ENCODE data around the gene DBN1. TPM values are rescaled to one million over a fixed set of nuclear protein-coding genes. Genes with fewer than 3 reads are reported as not detected.

Gene DBN1
- total RNA-seq, 2 donors from 2014 or later = 9.3 to 18.8 TPM

GRCh38 chr5:177414481-177414880 lies 59.0 kb downstream of the DBN1 start:
- no peak overlapping the region for H3K4me3 ChIP-seq
- intact Hi-C loops (cut with DNase I) = no loop called here
- no peak for TF ChIP-seq CTCF (IDR thresholded peaks at IDR 0.05)

GRCh38 chr5:177412603-177413233 lies 60.7 kb downstream of the DBN1 start:
- Histone ChIP-seq H3K4me3 (no peak overlapping the region), H3K9me3 (no peaks in the 10 kb centered on the region), H3K36me3 (no peaks in the 10 kb centered on the region), H3K27ac (no peak overlapping the region), H3K4me1 (no peaks in the 10 kb centered on the region), H3K9ac (ENCODE audit: low read depth in 2 of 2, low read length in 2 of 2) (no peak overlapping the region), H3K27me3 (no peaks in the 10 kb centered on the region)
- no peak for DNase-seq
- TF ChIP-seq CTCF (IDR thresholded peaks at IDR 0.05) = no peak
- intact Hi-C loops (cut with DNase I) = no loop called here

More at GRCh38 chr5:177414481-177414880, 59.0 kb downstream of the DBN1 start:
- H3K27me3 ChIP-seq = no peaks in the 10 kb centered on the region
- no peaks in the 10 kb centered on the region for H3K4me1 ChIP-seq
- H3K9ac ChIP-seq (ENCODE audit: low read depth in 2 of 2, low read length in 2 of 2) = no peak overlapping the region
- no peak overlapping the region for H3K27ac ChIP-seq
- H3K36me3 ChIP-seq = no peaks in the 10 kb centered on the region
- no peak for DNase-seq
- H3K9me3 ChIP-seq = no peaks in the 10 kb centered on the region

- TF ChIP-seq CTCF (IDR thresholded peaks at IDR 0.05) = no peak
- intact Hi-C loops (cut with DNase I) = no loop called here
Measured at GRCh38 chr5:177410575-177410974, 62.9 kb downstream of the DBN1 start.

GRCh38 chr5:177409043-177409801 lies 64.2 kb downstream of the DBN1 start, which contains the start of gene F12:
F12 (minus strand) TSS chr5:177409564; CDS start chr5:177409527, 37 bp downstream.
- peaks cover 8% of the 10 kb centered on the region for H3K4me1 ChIP-seq
- intact Hi-C loops (cut with DNase I) = loop anchor here (5.0 kb wide), 1 partner anchor 88 kb away; the partner anchor contains the start of gene PDLIM7
- no peaks in the 10 kb centered on the region for H3K9me3 ChIP-seq
- DNase-seq = no peak
- no peak within 1 kb of the TSS for H3K27ac ChIP-seq
- no peaks in the 10 kb centered on the region for H3K36me3 ChIP-seq
- H3K4me3 ChIP-seq = no peak within 1 kb of the TSS
- TF ChIP-seq CTCF (IDR thresholded peaks at IDR 0.05) = no peak
- no peak within 1 kb of the TSS for H3K9ac ChIP-seq (ENCODE audit: low read depth in 2 of 2, low read length in 2 of 2)
- no peaks in the 10 kb centered on the region for H3K27me3 ChIP-seq

More at GRCh38 chr5:177410575-177410974, 62.9 kb downstream of the DBN1 start:
- H3K9me3 ChIP-seq = no peaks in the 10 kb centered on the region
- DNase-seq = no peak
- H3K36me3 ChIP-seq = no peaks in the 10 kb centered on the region
- H3K4me3 ChIP-seq = no peak overlapping the region
- H3K4me1 ChIP-seq = no peaks in the 10 kb centered on the region
- no peaks in the 10 kb centered on the region for H3K27me3 ChIP-seq
- H3K27ac ChIP-seq = no peak overlapping the region
- no peak overlapping the region for H3K9ac ChIP-seq (ENCODE audit: low read depth in 2 of 2, low read length in 2 of 2)

Other genes with a start within 250 kb of the DBN1 start
- gene RAB24, start 169.9 kb downstream of the DBN1 start, total RNA-seq = 10 to 100 TPM; 32.9 to 39.5 TPM
- gene PRELID1, start 169.8 kb downstream of the DBN1 start, total RNA-seq = 100 to 1,000 TPM; 245 to 396 TPM
- gene MXD3, start 161.7 kb downstream of the DBN1 start, total RNA-seq = 10 to 100 TPM in 1 of 2 donors, 1 to 10 TPM in 1; 9.3 to 36.4 TPM
- 100 to 1,000 TPM; 137 to 185 TPM for gene LMAN2, start 122.0 kb downstream of the DBN1 start, total RNA-seq
- 10 to 100 TPM in 1 of 2 donors, 1 to 10 TPM in 1; 9.1 to 10.1 TPM for gene RGS14, start 115.7 kb downstream of the DBN1 start, total RNA-seq
- gene SLC34A1, start 89.2 kb downstream of the DBN1 start, total RNA-seq = not detected
- not detected for gene PFN3, start 73.0 kb downstream of the DBN1 start, total RNA-seq
- gene F12, start 64.1 kb downstream of the DBN1 start, total RNA-seq = 10 to 100 TPM; 14.7 to 34.0 TPM
- gene GRK6, start 47.0 kb downstream of the DBN1 start, total RNA-seq = 10 to 100 TPM; 38.0 to 64.4 TPM
- 1 to 10 TPM; 3.9 to 5.0 TPM for gene PRR7, start 26.8 kb downstream of the DBN1 start, total RNA-seq
- gene PDLIM7, start 24.0 kb upstream of the DBN1 start, total RNA-seq = 10 to 100 TPM; 19.7 to 44.9 TPM
- 1 to 10 TPM; 4.1 to 8.9 TPM for gene DOK3, start 36.2 kb upstream of the DBN1 start, total RNA-seq
- gene DDX41, start 43.3 kb upstream of the DBN1 start, total RNA-seq = 100 to 1,000 TPM in 1 of 2 donors, 10 to 100 TPM in 1; 84.3 to 134 TPM
- 10 to 100 TPM; 39.4 to 78.6 TPM for gene FAM193B, start 80.9 kb upstream of the DBN1 start, total RNA-seq
- 100 to 1,000 TPM; 187 to 303 TPM for gene TMED9, start 118.6 kb upstream of the DBN1 start, total RNA-seq
- 10 to 100 TPM; 19.2 to 30.3 TPM for gene B4GALT7, start 126.5 kb upstream of the DBN1 start, total RNA-seq